ENCODE measurements around the gene SOX10. TPM values are rescaled to one million over a fixed set of nuclear protein-coding genes. Genes with fewer than 3 reads are reported as not detected.

The SOX10 gene
- total and polyA plus RNA-seq, 9 of the 15 experiments (the other 6 are each of a cell fraction or from before 2014, with no cell fraction given): not detected

DNA sequence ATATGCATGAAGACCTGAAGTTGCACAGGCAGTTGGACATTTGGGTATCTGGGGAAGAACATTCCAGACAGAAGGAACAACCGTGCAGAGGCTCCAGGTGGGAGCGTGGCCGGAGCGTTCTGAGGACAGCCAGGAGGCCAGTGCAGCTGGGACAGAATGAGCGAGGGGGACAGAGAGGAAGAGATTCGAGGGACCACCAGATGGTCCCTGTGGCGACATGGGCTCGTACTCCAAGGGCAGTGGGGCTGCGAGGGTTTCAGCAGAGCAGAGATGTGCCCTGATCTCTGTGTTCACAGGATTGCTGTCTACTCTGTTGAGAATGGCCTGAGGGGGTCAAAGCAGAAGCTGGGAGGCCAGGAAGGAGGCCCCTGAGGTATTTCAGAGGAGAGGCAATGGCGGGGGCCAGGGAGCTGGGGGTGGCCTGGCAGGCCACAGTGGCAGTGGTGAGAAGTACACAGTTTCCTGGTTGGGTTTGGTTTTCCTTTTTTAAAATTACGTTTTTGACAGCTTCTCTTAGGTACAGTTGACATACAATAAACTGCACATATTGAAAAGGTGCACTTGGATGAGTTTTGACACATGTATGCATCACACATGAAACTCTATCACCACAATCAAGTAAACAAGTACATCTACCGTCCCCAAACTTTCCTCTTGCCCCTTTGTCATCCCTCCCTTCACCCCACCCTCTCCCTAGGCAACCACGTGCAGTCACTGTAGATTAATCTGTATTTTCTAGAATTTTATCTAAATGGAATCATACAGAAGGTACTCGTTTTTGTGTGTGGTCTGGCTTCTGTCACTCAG, 24.8 kb upstream of the SOX10 start:
- Histone ChIP-seq H3K9me3 (replicated peaks; ENCODE audit: control insufficient read depth, insufficient read depth, low read depth, low read length) (no peaks in the 10 kb centered on the region), H3K27me3 (ENCODE audit: control insufficient read depth in 2 of 2, insufficient read depth in 2 of 2, low read length in 2 of 2) (no peaks in the 10 kb centered on the region), H2AFZ (ENCODE audit: low read depth, low read length) (no peak overlapping the region), H3K4me2 (ENCODE audit: insufficient read depth, low read length) (no peak overlapping the region), H3K9ac (ENCODE audit: insufficient read depth in 1 of 2, low read depth in 2 of 2, low read length in 2 of 2) (no peak overlapping the region), H3K9me1 (ENCODE audit: control insufficient read depth, insufficient read depth, low read length) (no peaks in the 10 kb centered on the region), H3K36me3 (ENCODE audit: control insufficient read depth, insufficient read depth, low read length) (no peaks in the 10 kb centered on the region), H3K79me2 (ENCODE audit: control insufficient read depth, insufficient read depth, low read length) (no peaks in the 10 kb centered on the region), H3K4me1 (replicated peaks in 1 of 2; ENCODE audit: control insufficient read depth in 2 of 2, insufficient read depth in 2 of 2, low read length in 2 of 2) (peaks cover 3% of the 10 kb centered on the region in 2 experiments; a peak in 2 of 5 replicates), H3K27ac (ENCODE audit: extremely low read depth, low read depth, low read length) (no peak overlapping the region), H4K20me1 (replicated peaks; ENCODE audit: control insufficient read depth, insufficient read depth, low read length) (no peaks in the 10 kb centered on the region), H3K4me3 (no peak overlapping the region)
- in situ Hi-C loops (cut with MboI): no loop called here
- no peak for TF ChIP-seq ARNT (IDR thresholded peaks at IDR 0.05)
- no peak for TF ChIP-seq HDAC3 (IDR thresholded peaks at IDR 0.05; ENCODE audit: borderline replicate concordance, partially characterized antibody)
- TF ChIP-seq, protein P1, sequence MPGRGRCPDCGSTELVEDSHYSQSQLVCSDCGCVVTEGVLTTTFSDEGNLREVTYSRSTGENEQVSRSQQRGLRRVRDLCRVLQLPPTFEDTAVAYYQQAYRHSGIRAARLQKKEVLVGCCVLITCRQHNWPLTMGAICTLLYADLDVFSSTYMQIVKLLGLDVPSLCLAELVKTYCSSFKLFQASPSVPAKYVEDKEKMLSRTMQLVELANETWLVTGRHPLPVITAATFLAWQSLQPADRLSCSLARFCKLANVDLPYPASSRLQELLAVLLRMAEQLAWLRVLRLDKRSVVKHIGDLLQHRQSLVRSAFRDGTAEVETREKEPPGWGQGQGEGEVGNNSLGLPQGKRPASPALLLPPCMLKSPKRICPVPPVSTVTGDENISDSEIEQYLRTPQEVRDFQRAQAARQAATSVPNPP (IDR thresholded peaks at IDR 0.05; ENCODE audit: borderline replicate concordance, insufficient read depth, insufficient read length): no peak
- TF ChIP-seq, protein P2, sequence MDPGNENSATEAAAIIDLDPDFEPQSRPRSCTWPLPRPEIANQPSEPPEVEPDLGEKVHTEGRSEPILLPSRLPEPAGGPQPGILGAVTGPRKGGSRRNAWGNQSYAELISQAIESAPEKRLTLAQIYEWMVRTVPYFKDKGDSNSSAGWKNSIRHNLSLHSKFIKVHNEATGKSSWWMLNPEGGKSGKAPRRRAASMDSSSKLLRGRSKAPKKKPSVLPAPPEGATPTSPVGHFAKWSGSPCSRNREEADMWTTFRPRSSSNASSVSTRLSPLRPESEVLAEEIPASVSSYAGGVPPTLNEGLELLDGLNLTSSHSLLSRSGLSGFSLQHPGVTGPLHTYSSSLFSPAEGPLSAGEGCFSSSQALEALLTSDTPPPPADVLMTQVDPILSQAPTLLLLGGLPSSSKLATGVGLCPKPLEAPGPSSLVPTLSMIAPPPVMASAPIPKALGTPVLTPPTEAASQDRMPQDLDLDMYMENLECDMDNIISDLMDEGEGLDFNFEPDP (CRISPR knock-in tag; IDR thresholded peaks at IDR 0.05): no peak
- TF ChIP-seq, protein P3, sequence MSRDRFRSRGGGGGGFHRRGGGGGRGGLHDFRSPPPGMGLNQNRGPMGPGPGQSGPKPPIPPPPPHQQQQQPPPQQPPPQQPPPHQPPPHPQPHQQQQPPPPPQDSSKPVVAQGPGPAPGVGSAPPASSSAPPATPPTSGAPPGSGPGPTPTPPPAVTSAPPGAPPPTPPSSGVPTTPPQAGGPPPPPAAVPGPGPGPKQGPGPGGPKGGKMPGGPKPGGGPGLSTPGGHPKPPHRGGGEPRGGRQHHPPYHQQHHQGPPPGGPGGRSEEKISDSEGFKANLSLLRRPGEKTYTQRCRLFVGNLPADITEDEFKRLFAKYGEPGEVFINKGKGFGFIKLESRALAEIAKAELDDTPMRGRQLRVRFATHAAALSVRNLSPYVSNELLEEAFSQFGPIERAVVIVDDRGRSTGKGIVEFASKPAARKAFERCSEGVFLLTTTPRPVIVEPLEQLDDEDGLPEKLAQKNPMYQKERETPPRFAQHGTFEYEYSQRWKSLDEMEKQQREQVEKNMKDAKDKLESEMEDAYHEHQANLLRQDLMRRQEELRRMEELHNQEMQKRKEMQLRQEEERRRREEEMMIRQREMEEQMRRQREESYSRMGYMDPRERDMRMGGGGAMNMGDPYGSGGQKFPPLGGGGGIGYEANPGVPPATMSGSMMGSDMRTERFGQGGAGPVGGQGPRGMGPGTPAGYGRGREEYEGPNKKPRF (IDR thresholded peaks at IDR 0.05; ENCODE audit: low read depth, low read length): no peak
- TF ChIP-seq, protein P4, sequence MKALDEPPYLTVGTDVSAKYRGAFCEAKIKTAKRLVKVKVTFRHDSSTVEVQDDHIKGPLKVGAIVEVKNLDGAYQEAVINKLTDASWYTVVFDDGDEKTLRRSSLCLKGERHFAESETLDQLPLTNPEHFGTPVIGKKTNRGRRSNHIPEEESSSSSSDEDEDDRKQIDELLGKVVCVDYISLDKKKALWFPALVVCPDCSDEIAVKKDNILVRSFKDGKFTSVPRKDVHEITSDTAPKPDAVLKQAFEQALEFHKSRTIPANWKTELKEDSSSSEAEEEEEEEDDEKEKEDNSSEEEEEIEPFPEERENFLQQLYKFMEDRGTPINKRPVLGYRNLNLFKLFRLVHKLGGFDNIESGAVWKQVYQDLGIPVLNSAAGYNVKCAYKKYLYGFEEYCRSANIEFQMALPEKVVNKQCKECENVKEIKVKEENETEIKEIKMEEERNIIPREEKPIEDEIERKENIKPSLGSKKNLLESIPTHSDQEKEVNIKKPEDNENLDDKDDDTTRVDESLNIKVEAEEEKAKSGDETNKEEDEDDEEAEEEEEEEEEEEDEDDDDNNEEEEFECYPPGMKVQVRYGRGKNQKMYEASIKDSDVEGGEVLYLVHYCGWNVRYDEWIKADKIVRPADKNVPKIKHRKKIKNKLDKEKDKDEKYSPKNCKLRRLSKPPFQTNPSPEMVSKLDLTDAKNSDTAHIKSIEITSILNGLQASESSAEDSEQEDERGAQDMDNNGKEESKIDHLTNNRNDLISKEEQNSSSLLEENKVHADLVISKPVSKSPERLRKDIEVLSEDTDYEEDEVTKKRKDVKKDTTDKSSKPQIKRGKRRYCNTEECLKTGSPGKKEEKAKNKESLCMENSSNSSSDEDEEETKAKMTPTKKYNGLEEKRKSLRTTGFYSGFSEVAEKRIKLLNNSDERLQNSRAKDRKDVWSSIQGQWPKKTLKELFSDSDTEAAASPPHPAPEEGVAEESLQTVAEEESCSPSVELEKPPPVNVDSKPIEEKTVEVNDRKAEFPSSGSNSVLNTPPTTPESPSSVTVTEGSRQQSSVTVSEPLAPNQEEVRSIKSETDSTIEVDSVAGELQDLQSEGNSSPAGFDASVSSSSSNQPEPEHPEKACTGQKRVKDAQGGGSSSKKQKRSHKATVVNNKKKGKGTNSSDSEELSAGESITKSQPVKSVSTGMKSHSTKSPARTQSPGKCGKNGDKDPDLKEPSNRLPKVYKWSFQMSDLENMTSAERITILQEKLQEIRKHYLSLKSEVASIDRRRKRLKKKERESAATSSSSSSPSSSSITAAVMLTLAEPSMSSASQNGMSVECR (CRISPR knock-in tag; IDR thresholded peaks at IDR 0.05): no peak
- TF ChIP-seq NFATC3 (IDR thresholded peaks at IDR 0.05): no peak
- TF ChIP-seq ZNF699 (CRISPR knock-in tag; IDR thresholded peaks at IDR 0.05; ENCODE audit: insufficient replicate concordance): no peak
- no peak for TF ChIP-seq KLF6 (CRISPR knock-in tag; IDR thresholded peaks at IDR 0.05; ENCODE audit: borderline replicate concordance)
- TF ChIP-seq ETV1 (tag; conservative IDR thresholded peaks at IDR 0.05; ENCODE audit: low read depth): no peak
- CTCF ChIA-PET (ENCODE audit: low intra/inter-chr PET ratio): no interaction called here
- DNase-seq (ENCODE audit: extremely low read depth in 1 of 4, low spot score in 3 of 4) (no peak), ATAC-seq (no peak), FAIRE-seq (no peak)
- POLR2A ChIA-PET: interaction anchor here (0.6 kb wide), 1 partner anchor 57 kb away, joined by 3 read pairs; no protein-coding TSS in a partner anchor
- BruUV-seq (replicated peaks): no TSS peak
- intact Hi-C loops (cut with micrococcal nuclease): no loop called here
- 40% methylated on average over 8 of the region's 14 CpGs for WGBS (ENCODE audit: insufficient coverage, low coverage, missing lambda C conversion rate)
